GM12872 (cell line): Measurements from ENCODE around the gene LHFPL4.

Experiments
- CTCF ChIP-seq: IDR thresholded peaks from 3 replicates; pipeline ENCODE4 v1.5.1; 2011; ENCODE audit warnings: low read depth, mild to moderate bottlenecking, low read length, moderate library complexity; ENCODE audit not compliant: insufficient read depth

LHFPL4 gene

GRCh38 chr3:9583371-9583770 is 29.7 kb upstream of the LHFPL4 start:
- TF ChIP-seq CTCF: no peak

- no peak for TF ChIP-seq CTCF
These were observed 28.7 kb upstream of the LHFPL4 start for GRCh38 chr3:9582332-9582731.

GRCh38 chr3:9581742-9582141 is 28.1 kb upstream of the LHFPL4 start:
- no peak for TF ChIP-seq CTCF

- TF ChIP-seq CTCF: no peak
These were observed 15.4 kb upstream of the LHFPL4 start for GRCh38 chr3:9569054-9569453.

- no peak for TF ChIP-seq CTCF
These were observed 11.7 kb upstream of the LHFPL4 start for GRCh38 chr3:9565316-9565715.

- TF ChIP-seq CTCF: no peak
These were observed 10.2 kb upstream of the LHFPL4 start for GRCh38 chr3:9563851-9564250.

- TF ChIP-seq CTCF: no peak
These were observed 409 bp upstream of the LHFPL4 start for GRCh38 chr3:9553948-9554513.
